ENCODE measurements around the gene AKAP8L. TPM values are rescaled to one million over a fixed set of nuclear protein-coding genes. Genes with fewer than 3 reads are reported as not detected.

The AKAP8L gene
- total RNA-seq, 1 experiment from 2014 or later: 123 TPM

DNA sequence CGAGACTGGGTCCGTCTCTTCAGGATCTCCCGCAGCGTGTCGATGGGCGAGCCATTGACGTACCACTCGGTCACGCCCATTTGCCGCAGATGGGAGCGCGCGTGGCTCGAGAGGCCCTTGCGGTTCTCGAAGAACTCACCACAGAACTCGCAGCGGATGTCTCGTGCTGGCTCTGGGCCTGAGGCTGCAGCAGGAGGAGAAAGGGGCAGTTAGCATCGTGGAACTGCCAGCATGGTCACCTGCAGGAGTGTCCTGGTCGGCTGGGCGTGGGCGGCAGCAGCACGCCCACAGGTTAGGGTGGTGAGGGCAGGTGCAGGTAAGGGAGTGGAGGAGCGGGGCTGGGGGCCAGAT is 8.5 kb upstream of the AKAP8L start:
- H3K4ac ChIP-seq (ENCODE audit: low read depth, low read length): no peak overlapping the region
- H3K4me1 ChIP-seq (ENCODE audit: insufficient read depth, low read length): no peaks in the 10 kb centered on the region; the same call in 1 of the 2 replicates
- H3K79me2 ChIP-seq (ENCODE audit: insufficient read depth, low read length): peaks cover 4% of the 10 kb centered on the region; the same call in 1 of the 2 replicates

More for the DNA sequence above, 8.5 kb upstream of the AKAP8L start:
- Histone ChIP-seq H3K18ac (ENCODE audit: insufficient read length, low read depth, low read length) (no peak overlapping the region), H4K8ac (replicated peaks; ENCODE audit: insufficient read length, low read depth, low read length) (no peak overlapping the region), H3K23me2 (ENCODE audit: insufficient read length, low read depth, low read length, poor library complexity, severe bottlenecking) (peaks cover 6% of the 10 kb centered on the region), H3K14ac (ENCODE audit: insufficient read depth, low read length) (no peak overlapping the region), H2BK15ac (ENCODE audit: low read depth, low read length) (no peak overlapping the region), H2BK5ac (ENCODE audit: insufficient read length, low read length) (no peak overlapping the region), H4K20me1 (ENCODE audit: control insufficient read depth, insufficient read depth, insufficient read length) (no peaks in the 10 kb centered on the region), H3K27ac (ENCODE audit: insufficient read length, low read depth, low read length) (no peak overlapping the region), H2AK5ac (ENCODE audit: insufficient read length, low read length) (no peak overlapping the region), H2AFZ (ENCODE audit: low read length) (no peak overlapping the region), H3K9ac (ENCODE audit: extremely low read depth, insufficient read length, low read length) (no peak overlapping the region), H2BK12ac (ENCODE audit: insufficient read length, low read depth, low read length) (no peak overlapping the region), H3K56ac (ENCODE audit: insufficient read length, low read depth, low read length) (no peak overlapping the region), H3K27me3 (ENCODE audit: insufficient read depth, low read length) (no peaks in the 10 kb centered on the region), H4K91ac (ENCODE audit: insufficient read length, low read depth, low read length) (no peak overlapping the region), H2BK120ac (ENCODE audit: low read depth, low read length, poor library complexity, severe bottlenecking) (no peak overlapping the region), H3T11ph (ENCODE audit: low read length) (no peak overlapping the region), H4K5ac (ENCODE audit: insufficient read length, low read depth, low read length) (no peak overlapping the region), H3K23ac (ENCODE audit: insufficient read length, low read depth, low read length) (no peak overlapping the region), H3K79me1 (ENCODE audit: insufficient read depth, low read depth, low read length, poor library complexity, severe bottlenecking) (peaks cover 6% of the 10 kb centered on the region), H3K9me3 (ENCODE audit: control insufficient read depth, low read depth, low read length) (no peaks in the 10 kb centered on the region), H3K4me2 (ENCODE audit: insufficient read depth, insufficient read length, low read length) (no peak overlapping the region), H2BK20ac (ENCODE audit: low read depth, low read length, poor library complexity, severe bottlenecking) (no peak overlapping the region)
- DNase-seq: no peak
- Mint-ChIP-seq H3K4me1 (peaks cover 14% of the 10 kb centered on the region in 2 experiments), H3K36me3 (ENCODE audit: insufficient read depth in 1 of 3, low read depth in 3 of 3) (peaks cover 39 to 47% (median 45%) of the 10 kb centered on the region in 3 experiments), H3K27me3 (ENCODE audit: low read depth) (no peaks in the 10 kb centered on the region), H3K4me3 (no peak overlapping the region), H3K27ac (no peak overlapping the region; a peak in 1 of 7 replicates), H3K9me3 (peaks cover 0 to 3% of the 10 kb centered on the region in 2 experiments; a peak in 3 of 5 replicates)
- TF ChIP-seq, protein P1, sequence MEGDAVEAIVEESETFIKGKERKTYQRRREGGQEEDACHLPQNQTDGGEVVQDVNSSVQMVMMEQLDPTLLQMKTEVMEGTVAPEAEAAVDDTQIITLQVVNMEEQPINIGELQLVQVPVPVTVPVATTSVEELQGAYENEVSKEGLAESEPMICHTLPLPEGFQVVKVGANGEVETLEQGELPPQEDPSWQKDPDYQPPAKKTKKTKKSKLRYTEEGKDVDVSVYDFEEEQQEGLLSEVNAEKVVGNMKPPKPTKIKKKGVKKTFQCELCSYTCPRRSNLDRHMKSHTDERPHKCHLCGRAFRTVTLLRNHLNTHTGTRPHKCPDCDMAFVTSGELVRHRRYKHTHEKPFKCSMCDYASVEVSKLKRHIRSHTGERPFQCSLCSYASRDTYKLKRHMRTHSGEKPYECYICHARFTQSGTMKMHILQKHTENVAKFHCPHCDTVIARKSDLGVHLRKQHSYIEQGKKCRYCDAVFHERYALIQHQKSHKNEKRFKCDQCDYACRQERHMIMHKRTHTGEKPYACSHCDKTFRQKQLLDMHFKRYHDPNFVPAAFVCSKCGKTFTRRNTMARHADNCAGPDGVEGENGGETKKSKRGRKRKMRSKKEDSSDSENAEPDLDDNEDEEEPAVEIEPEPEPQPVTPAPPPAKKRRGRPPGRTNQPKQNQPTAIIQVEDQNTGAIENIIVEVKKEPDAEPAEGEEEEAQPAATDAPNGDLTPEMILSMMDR (conservative IDR thresholded peaks at IDR 0.05): no peak
- no CpG with 5 or more reads among the region's 25 CpGs for WGBS (ENCODE audit: extremely low coverage, insufficient read length, low lambda C conversion rate)
